OCI-LY3 (cell line): ENCODE data around the gene GGT7.

Source experiments
- EZH2phosphoT487 ChIP-seq: fragments of 200-600 bp; shearing (Covaris generic); IDR thresholded peaks from 2 replicates; pipeline ENCODE4 v1.6.1; 2018; ENCODE audit warnings: antibody characterized with exemption, mixed run types, low read depth
- TF ChIP-seq, protein P1 (sequence below): fragments of 200-600, 300-600 bp; sonication (generic); IDR thresholded peaks from 2 replicates; pipeline ENCODE4 v1.5.1; 2014; ENCODE audit warnings: antibody characterized with exemption, low read length, low read depth

- TF ChIP-seq, protein P1, sequence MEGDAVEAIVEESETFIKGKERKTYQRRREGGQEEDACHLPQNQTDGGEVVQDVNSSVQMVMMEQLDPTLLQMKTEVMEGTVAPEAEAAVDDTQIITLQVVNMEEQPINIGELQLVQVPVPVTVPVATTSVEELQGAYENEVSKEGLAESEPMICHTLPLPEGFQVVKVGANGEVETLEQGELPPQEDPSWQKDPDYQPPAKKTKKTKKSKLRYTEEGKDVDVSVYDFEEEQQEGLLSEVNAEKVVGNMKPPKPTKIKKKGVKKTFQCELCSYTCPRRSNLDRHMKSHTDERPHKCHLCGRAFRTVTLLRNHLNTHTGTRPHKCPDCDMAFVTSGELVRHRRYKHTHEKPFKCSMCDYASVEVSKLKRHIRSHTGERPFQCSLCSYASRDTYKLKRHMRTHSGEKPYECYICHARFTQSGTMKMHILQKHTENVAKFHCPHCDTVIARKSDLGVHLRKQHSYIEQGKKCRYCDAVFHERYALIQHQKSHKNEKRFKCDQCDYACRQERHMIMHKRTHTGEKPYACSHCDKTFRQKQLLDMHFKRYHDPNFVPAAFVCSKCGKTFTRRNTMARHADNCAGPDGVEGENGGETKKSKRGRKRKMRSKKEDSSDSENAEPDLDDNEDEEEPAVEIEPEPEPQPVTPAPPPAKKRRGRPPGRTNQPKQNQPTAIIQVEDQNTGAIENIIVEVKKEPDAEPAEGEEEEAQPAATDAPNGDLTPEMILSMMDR: peak; percentile 23
- no peak for TF ChIP-seq EZH2phosphoT487
Observed at GRCh38 chr20:34875642-34876405, 3.2 kb upstream of the GGT7 start.
